Stomach (tissue), 4 donors: Measurements from ENCODE around the gene SCARB1.

Source experiments
- POLR2A ChIP-seq, 4 donors: fragments of 450-650 bp; IDR thresholded peaks; one replicate each; pipeline ENCODE4 v1.6.1; 2016; ENCODE audit warnings: antibody characterized with exemption in 4 of 4, control low read depth in 2 of 4, mild to moderate bottlenecking in 1 of 4, moderate library complexity in 1 of 4
- TF ChIP-seq, protein P1 (sequence below), 7 experiments: fragments of 450-650 bp in 4 of 7; fragments of 200-600 bp in 3 of 7; sonication (generic) in 3 of 7; IDR thresholded peaks; one replicate each; pipeline ENCODE4 v1.5.1; 2016 to 2019; ENCODE audit warnings: antibody characterized with exemption in 7 of 7, control low read depth in 2 of 7, mild to moderate bottlenecking in 1 of 7

DNA sequence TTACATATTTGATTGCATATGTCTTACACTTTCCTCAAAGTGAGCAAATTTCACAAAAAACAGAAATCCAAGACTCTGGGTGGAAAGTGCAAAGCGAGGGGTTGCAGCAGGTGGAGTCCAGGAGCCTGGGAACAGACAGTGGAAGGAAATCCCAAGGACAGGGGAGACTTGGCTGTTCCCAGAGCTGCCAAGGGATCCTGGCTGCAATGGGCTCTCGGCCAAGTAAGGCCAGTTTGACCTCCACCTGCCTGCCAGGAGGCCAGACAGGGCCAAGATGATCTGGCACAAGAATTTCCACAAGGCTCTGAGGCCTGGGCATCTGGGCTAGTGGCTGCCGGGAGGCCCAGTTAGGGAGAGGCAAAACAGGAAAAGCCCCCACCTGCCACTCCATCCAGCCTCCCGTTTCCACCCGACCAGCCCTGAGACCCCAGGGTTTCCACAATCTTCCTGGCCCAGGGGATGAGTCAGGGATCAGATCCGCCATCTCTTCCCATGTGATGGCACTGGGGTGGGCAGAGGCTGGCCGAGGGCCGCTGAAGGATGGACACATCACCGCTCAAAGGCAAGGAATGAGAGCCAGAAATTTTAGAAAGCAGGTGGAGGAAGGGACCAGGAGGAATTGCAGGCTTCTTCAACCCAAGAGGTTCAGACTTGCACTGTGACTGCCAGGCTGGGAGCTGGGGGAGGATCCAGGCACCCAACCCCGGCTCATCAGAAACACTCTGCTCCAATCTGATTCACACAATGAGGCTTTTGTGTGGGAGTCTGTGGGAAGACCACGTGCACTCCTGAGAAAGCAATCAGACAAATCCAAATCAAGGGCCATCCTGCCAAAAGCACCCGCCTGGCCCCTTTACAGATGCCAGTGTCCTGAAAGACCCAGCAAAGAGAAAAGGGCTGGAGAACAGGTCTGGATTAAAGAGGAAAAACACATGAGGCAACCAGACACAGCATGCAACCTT is 16.3 kb downstream of the SCARB1 start:
- TF ChIP-seq, protein P1, sequence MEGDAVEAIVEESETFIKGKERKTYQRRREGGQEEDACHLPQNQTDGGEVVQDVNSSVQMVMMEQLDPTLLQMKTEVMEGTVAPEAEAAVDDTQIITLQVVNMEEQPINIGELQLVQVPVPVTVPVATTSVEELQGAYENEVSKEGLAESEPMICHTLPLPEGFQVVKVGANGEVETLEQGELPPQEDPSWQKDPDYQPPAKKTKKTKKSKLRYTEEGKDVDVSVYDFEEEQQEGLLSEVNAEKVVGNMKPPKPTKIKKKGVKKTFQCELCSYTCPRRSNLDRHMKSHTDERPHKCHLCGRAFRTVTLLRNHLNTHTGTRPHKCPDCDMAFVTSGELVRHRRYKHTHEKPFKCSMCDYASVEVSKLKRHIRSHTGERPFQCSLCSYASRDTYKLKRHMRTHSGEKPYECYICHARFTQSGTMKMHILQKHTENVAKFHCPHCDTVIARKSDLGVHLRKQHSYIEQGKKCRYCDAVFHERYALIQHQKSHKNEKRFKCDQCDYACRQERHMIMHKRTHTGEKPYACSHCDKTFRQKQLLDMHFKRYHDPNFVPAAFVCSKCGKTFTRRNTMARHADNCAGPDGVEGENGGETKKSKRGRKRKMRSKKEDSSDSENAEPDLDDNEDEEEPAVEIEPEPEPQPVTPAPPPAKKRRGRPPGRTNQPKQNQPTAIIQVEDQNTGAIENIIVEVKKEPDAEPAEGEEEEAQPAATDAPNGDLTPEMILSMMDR (IDR thresholded peaks at IDR 0.05), result no peak
- no peak for TF ChIP-seq POLR2A (IDR thresholded peaks at IDR 0.05)
